ENCODE results near the gene ABCC1. TPM values are rescaled to one million over a fixed set of nuclear protein-coding genes. Genes with fewer than 3 reads are reported as not detected.

ABCC1 gene
- polyA plus RNA-seq, 1 donor (not counting 4 experiments of a cell fraction or from before 2014, with no cell fraction given) = 19.4 TPM

GRCh38 chr16:16092925-16093627, 143.7 kb downstream of the ABCC1 start:
- Histone ChIP-seq H3K9me1 (ENCODE audit: control insufficient read depth, extremely low read depth, insufficient read depth, low read length) (no peaks in the 10 kb centered on the region), H3K27me3 (ENCODE audit: control insufficient read depth, extremely low read depth, insufficient read depth, low read length) (no peaks in the 10 kb centered on the region), H3K9me3 (ENCODE audit: control insufficient read depth, low read depth, low read length) (no peaks in the 10 kb centered on the region), H3K4me3 (ENCODE audit: control insufficient read depth in 2 of 3, extremely low read depth in 1 of 3, insufficient read depth in 2 of 3, low read depth in 1 of 3, low read length in 3 of 3) (no peak overlapping the region), H3K9ac (ENCODE audit: control insufficient read depth, extremely low read depth, insufficient read depth, low read length) (no peak overlapping the region), H3K4me1 (ENCODE audit: control insufficient read depth, extremely low read depth, insufficient read depth, low read length) (no peaks in the 10 kb centered on the region), H4K20me1 (ENCODE audit: control insufficient read depth, extremely low read depth, insufficient read depth, low read length) (no peaks in the 10 kb centered on the region), H3K27ac (ENCODE audit: control insufficient read depth, insufficient read depth, low read length) (no peak overlapping the region), H2AFZ (ENCODE audit: control insufficient read depth, low read length) (no peak overlapping the region), H3K4me2 (ENCODE audit: control insufficient read depth, extremely low read depth, insufficient read depth, low read depth, low read length) (no peak overlapping the region), H3K79me2 (ENCODE audit: control insufficient read depth, insufficient read depth, low read length) (no peaks in the 10 kb centered on the region), H3K36me3 (ENCODE audit: control insufficient read depth in 2 of 2, extremely low read depth in 1 of 2, insufficient read depth in 2 of 2, low read length in 2 of 2) (peaks cover 27 to 28% of the 10 kb centered on the region in 2 experiments)
- FAIRE-seq (no peak), DNase-seq (ENCODE audit: low read depth, low spot score) (no peak)
- TF ChIP-seq CTCF (optimal IDR thresholded peaks at IDR 0.05 in 1 of 3, IDR thresholded peaks at IDR 0.05 in 1 of 3, conservative IDR thresholded peaks at IDR 0.05 in 1 of 3; ENCODE audit: extremely low read depth in 1 of 3, insufficient read depth in 2 of 3, low read length in 3 of 3) (no peak), EZH2 (IDR thresholded peaks at IDR 0.05; ENCODE audit: low read length) (no peak)
- dilution Hi-C loops (cut with MboI; ENCODE audit: extremely low pct_ligation_motif_present, low sequenced_read_pairs) = no loop called here

GRCh38 chr16:16093628-16094332, 144.4 kb downstream of the ABCC1 start:
- Histone ChIP-seq H3K4me3 (ENCODE audit: control insufficient read depth in 2 of 3, extremely low read depth in 1 of 3, insufficient read depth in 2 of 3, low read depth in 1 of 3, low read length in 3 of 3) (no peak overlapping the region), H3K4me1 (ENCODE audit: control insufficient read depth, extremely low read depth, insufficient read depth, low read length) (no peaks in the 10 kb centered on the region), H3K79me2 (ENCODE audit: control insufficient read depth, insufficient read depth, low read length) (no peaks in the 10 kb centered on the region), H3K9ac (ENCODE audit: control insufficient read depth, extremely low read depth, insufficient read depth, low read length) (no peak overlapping the region), H3K36me3 (ENCODE audit: control insufficient read depth in 2 of 2, extremely low read depth in 1 of 2, insufficient read depth in 2 of 2, low read length in 2 of 2) (peaks cover 26 to 28% of the 10 kb centered on the region in 2 experiments), H2AFZ (ENCODE audit: control insufficient read depth, low read length) (no peak overlapping the region), H3K4me2 (ENCODE audit: control insufficient read depth, extremely low read depth, insufficient read depth, low read depth, low read length) (no peak overlapping the region), H3K27me3 (ENCODE audit: control insufficient read depth, extremely low read depth, insufficient read depth, low read length) (no peaks in the 10 kb centered on the region), H4K20me1 (ENCODE audit: control insufficient read depth, extremely low read depth, insufficient read depth, low read length) (no peaks in the 10 kb centered on the region), H3K9me1 (ENCODE audit: control insufficient read depth, extremely low read depth, insufficient read depth, low read length) (no peaks in the 10 kb centered on the region), H3K27ac (ENCODE audit: control insufficient read depth, insufficient read depth, low read length) (no peak overlapping the region), H3K9me3 (ENCODE audit: control insufficient read depth, low read depth, low read length) (no peaks in the 10 kb centered on the region)
- DNase-seq (ENCODE audit: low read depth, low spot score) (no peak), FAIRE-seq (no peak)
- TF ChIP-seq CTCF (optimal IDR thresholded peaks at IDR 0.05 in 1 of 3, IDR thresholded peaks at IDR 0.05 in 1 of 3, conservative IDR thresholded peaks at IDR 0.05 in 1 of 3; ENCODE audit: extremely low read depth in 1 of 3, insufficient read depth in 2 of 3, low read length in 3 of 3) = no peak
- dilution Hi-C loops (cut with MboI; ENCODE audit: extremely low pct_ligation_motif_present, low sequenced_read_pairs) = no loop called here
